GM18508 (cell line): ENCODE measurements around the gene NR3C2.
"Not testable (repeated sequence)": the region's sequence is repeated elsewhere in the genome, so short reads cannot be mapped to it uniquely, and the experiment has no call there.

Experiments used
- ATAC-seq: cut with Tn5 transposase; IDR thresholded peaks from one replicate; pipeline ENCODE4 v1.9.1; 2021; ENCODE audit warnings: moderate number of reproducible peaks; ENCODE audit not compliant: insufficient read depth, unreplicated experiment

NR3C2 gene

GRCh38 chr4:148090503-148091476, 351.4 kb downstream of the NR3C2 start:
- ATAC-seq, result no peak

- no peak for ATAC-seq
Observed at GRCh38 chr4:148090029-148090428, 352.2 kb downstream of the NR3C2 start.

- ATAC-seq, result no peak
Observed at GRCh38 chr4:148089624-148090023, 352.6 kb downstream of the NR3C2 start.

GRCh38 chr4:148083073-148083472, 359.1 kb downstream of the NR3C2 start:
- ATAC-seq, result not testable (repeated sequence)

- no peak for ATAC-seq
Observed at GRCh38 chr4:148081745-148082144, 360.5 kb downstream of the NR3C2 start.

GRCh38 chr4:148081267-148081666, 360.9 kb downstream of the NR3C2 start:
- no peak for ATAC-seq

- no peak for ATAC-seq
Observed at GRCh38 chr4:148079961-148080360, 362.3 kb downstream of the NR3C2 start.

- no peak for ATAC-seq
Observed at GRCh38 chr4:148078061-148078460, 364.2 kb downstream of the NR3C2 start.

GRCh38 chr4:148077581-148077980, 364.6 kb downstream of the NR3C2 start:
- no peak for ATAC-seq

- no peak for ATAC-seq
Observed at GRCh38 chr4:148076964-148077363, 365.2 kb downstream of the NR3C2 start.

- no peak for ATAC-seq
Observed at GRCh38 chr4:148075438-148075837, 366.8 kb downstream of the NR3C2 start.

- ATAC-seq, result no peak
Observed at GRCh38 chr4:148074462-148074861, 367.8 kb downstream of the NR3C2 start.

- ATAC-seq, result no peak
Observed at GRCh38 chr4:148073349-148073748, 368.9 kb downstream of the NR3C2 start.

GRCh38 chr4:148072789-148073188, 369.4 kb downstream of the NR3C2 start:
- no peak for ATAC-seq

- no peak for ATAC-seq
Observed at GRCh38 chr4:148071009-148071408, 371.2 kb downstream of the NR3C2 start.

GRCh38 chr4:148069895-148070178, 372.4 kb downstream of the NR3C2 start:
- no peak for ATAC-seq

GRCh38 chr4:148069086-148069894, 372.9 kb downstream of the NR3C2 start:
- ATAC-seq, result no peak

- ATAC-seq, result no peak
Observed at GRCh38 chr4:148068065-148068911, 373.9 kb downstream of the NR3C2 start.

GRCh38 chr4:148067301-148067916, 374.8 kb downstream of the NR3C2 start:
- no peak for ATAC-seq

- ATAC-seq, result no peak
Observed at GRCh38 chr4:148065075-148065474, 377.1 kb downstream of the NR3C2 start.
